NCI-H2107 (cell line): ENCODE data around the gene PIERCE2.
"Not testable (repeated sequence)": the region's sequence is repeated elsewhere in the genome, so short reads cannot be mapped to it uniquely, and the experiment has no call there.

Experiments
- DNase-seq: peaks from one replicate; lab custom pipeline; 2025; lab: John Stamatoyannopoulos, UW

PIERCE2 gene

GRCh38 chr15:55434989-55435825 lies 26.9 kb downstream of the PIERCE2 start:
- DNase-seq: no peak

- DNase-seq: not testable (repeated sequence)
Measured at GRCh38 chr15:55443141-55443540, 34.8 kb downstream of the PIERCE2 start.

- not testable (repeated sequence) for DNase-seq
Measured at GRCh38 chr15:55445936-55446335, 37.6 kb downstream of the PIERCE2 start.

GRCh38 chr15:55446379-55447029 lies 38.2 kb downstream of the PIERCE2 start:
- not testable (repeated sequence) for DNase-seq

- not testable (repeated sequence) for DNase-seq
Measured at GRCh38 chr15:55447030-55447394, 38.7 kb downstream of the PIERCE2 start.

- no peak for DNase-seq
Measured at GRCh38 chr15:55457401-55458022, 49.2 kb downstream of the PIERCE2 start.

- no peak for DNase-seq
Measured at GRCh38 chr15:55461447-55461846, 53.2 kb downstream of the PIERCE2 start.

- no peak for DNase-seq
Measured at GRCh38 chr15:55468321-55468720, 60.0 kb downstream of the PIERCE2 start.
